ENCODE measurements around the gene SPTSSA.
"Not testable (repeated sequence)": the region's sequence is repeated elsewhere in the genome, so short reads cannot be mapped to it uniquely, and the experiment has no call there.

Gene SPTSSA

GRCh38 chr14:34425095-34425851, 36.8 kb downstream of the SPTSSA start:
- no peak for DNase-seq

GRCh38 chr14:34424488-34424887, 37.6 kb downstream of the SPTSSA start:
- no peak for DNase-seq

GRCh38 chr14:34423445-34423844, 38.6 kb downstream of the SPTSSA start:
- DNase-seq, result no peak

GRCh38 chr14:34420547-34421150, 41.4 kb downstream of the SPTSSA start:
- DNase-seq, result no peak

- DNase-seq, result no peak
Measured at GRCh38 chr14:34409721-34410120, 52.3 kb downstream of the SPTSSA start.

GRCh38 chr14:34407951-34408350, 54.1 kb downstream of the SPTSSA start:
- no peak for DNase-seq

- no peak for DNase-seq
Measured at GRCh38 chr14:34404416-34404815, 57.6 kb downstream of the SPTSSA start.

GRCh38 chr14:34403646-34404045, 58.4 kb downstream of the SPTSSA start:
- DNase-seq, result no peak

- DNase-seq, result no peak
Measured at GRCh38 chr14:34398024-34398423, 64.0 kb downstream of the SPTSSA start.

- DNase-seq, result no peak
Measured at GRCh38 chr14:34387974-34388516, 74.0 kb downstream of the SPTSSA start.

- no peak for DNase-seq
Measured at GRCh38 chr14:34386865-34387485, 75.1 kb downstream of the SPTSSA start.

GRCh38 chr14:34385881-34386280, 76.2 kb downstream of the SPTSSA start:
- DNase-seq, result not testable (repeated sequence)

GRCh38 chr14:34383839-34384238, 78.2 kb downstream of the SPTSSA start:
- no peak for DNase-seq
